IMR-90 (cell line): Measurements from ENCODE around the gene ATP8B2. TPM values are rescaled to one million over a fixed set of nuclear protein-coding genes. Genes with fewer than 3 reads are reported as not detected.

Source experiments
- ATAC-seq: fragments of 200-7000 bp; cut with Tn5 transposase; 2 replicates; pipeline ENCODE4 v1.9.1; 2020; ENCODE audit warnings: low read depth, mild to moderate bottlenecking, moderate library complexity
- BruUV-seq: library from RNA; stranded (reverse); fragments of 400-500 nt; replicated peaks from 2 replicates; lab custom pipeline; 2021; lab: Mats Ljungman, UMichigan
- CTCF ChIA-PET: fragments of 300-600 bp; formaldehyde crosslinking; extraction: SDS; loops from one replicate; lab custom pipeline; 2021; ENCODE audit warnings: antibody characterized with exemption; lab: Yijun Ruan, JAX
- POLR2A ChIA-PET: fragments of 300-600 bp; sonication (Branson Sonifier 250); formaldehyde crosslinking; loops from one replicate; lab custom pipeline; 2022; ENCODE audit warnings: antibody characterized with exemption; ENCODE audit not compliant: unreplicated experiment; lab: Charles Lee
- DNase-seq: peaks from one replicate; pipeline ENCODE4 v3.0.0; 2013
- H2AFZ ChIP-seq: replicated peaks from 2 replicates; pipeline ENCODE3; 2013; ENCODE audit warnings: low read length, mild to moderate bottlenecking; ENCODE audit not compliant: poor library complexity
- H2AK5ac ChIP-seq: 2 replicates; pipeline ENCODE4 v1.6.1; 2013; ENCODE audit warnings: low read depth, low read length, inconsistent platforms
- H2AK9ac ChIP-seq: replicated peaks from 2 replicates; pipeline ENCODE3; 2013; ENCODE audit warnings: mild to moderate bottlenecking, low read depth, low read length, moderate library complexity; ENCODE audit not compliant: poor library complexity
- H2BK120ac ChIP-seq: 2 replicates; pipeline ENCODE4 v1.6.1; 2013; ENCODE audit warnings: low read depth, low read length, inconsistent platforms
- H2BK15ac ChIP-seq: 3 replicates; pipeline ENCODE4 v1.6.1; 2013; ENCODE audit warnings: low read depth, low read length, inconsistent platforms
- H2BK20ac ChIP-seq: 2 replicates; pipeline ENCODE4 v1.6.1; 2013; ENCODE audit warnings: low read depth, mild to moderate bottlenecking, inconsistent platforms, low read length, moderate library complexity
- H2BK5ac ChIP-seq: 2 replicates; pipeline ENCODE4 v1.6.1; 2013; ENCODE audit warnings: mild to moderate bottlenecking, low read depth, low read length, inconsistent platforms; ENCODE audit not compliant: poor library complexity, severe bottlenecking
- H3K14ac ChIP-seq: replicated peaks from 2 replicates; pipeline ENCODE4 v1.6.1; 2013; ENCODE audit warnings: low read depth, low read length, inconsistent platforms
- H3K18ac ChIP-seq: 2 replicates; pipeline ENCODE4 v1.6.1; 2013; ENCODE audit warnings: low read depth, low read length, control low read depth
- H3K23ac ChIP-seq: 2 replicates; pipeline ENCODE4 v1.6.1; 2013; ENCODE audit warnings: low read depth, low read length, inconsistent platforms
- H3K27ac ChIP-seq: 2 replicates; pipeline ENCODE4 v1.5.1; 2013; ENCODE audit warnings: mild to moderate bottlenecking, control low read depth, low read length; ENCODE audit not compliant: insufficient read depth
- H3K27me3 ChIP-seq: 2 replicates; pipeline ENCODE4 v1.6.1; 2013; ENCODE audit warnings: low read length; ENCODE audit not compliant: control insufficient read depth, insufficient read depth
- H3K36me3 ChIP-seq: 2 replicates; pipeline ENCODE4 v1.6.1; 2013; ENCODE audit warnings: low read length, mixed read lengths; ENCODE audit not compliant: control insufficient read depth, insufficient read depth
- H3K4ac ChIP-seq: 2 replicates; pipeline ENCODE4 v1.6.1; 2013; ENCODE audit warnings: low read depth, low read length, inconsistent platforms
- H3K4me1 ChIP-seq: 2 replicates; pipeline ENCODE4 v1.6.1; 2013; ENCODE audit warnings: low read length, mixed read lengths; ENCODE audit not compliant: control insufficient read depth, insufficient read depth
- H3K4me2 ChIP-seq: 2 replicates; pipeline ENCODE4 v1.6.1; 2013; ENCODE audit warnings: low read depth, mild to moderate bottlenecking, control low read depth, low read length, moderate library complexity
- H3K4me3 ChIP-seq: 2 replicates; pipeline ENCODE4 v1.5.1; 2013; ENCODE audit warnings: low read depth, mild to moderate bottlenecking, control low read depth, low read length, moderate library complexity; ENCODE audit not compliant: insufficient read depth
- H3K56ac ChIP-seq: 2 replicates; pipeline ENCODE4 v1.6.1; 2013; ENCODE audit warnings: low read length, inconsistent platforms; ENCODE audit not compliant: insufficient read depth; ENCODE audit errors: extremely low read depth
- H3K79me1 ChIP-seq, 2 experiments: 2 replicates each; pipeline ENCODE4 v1.6.1; 2013; ENCODE audit warnings: low read length in 2 of 2, inconsistent platforms in 1 of 2, low read depth in 1 of 2
- H3K9ac ChIP-seq: 2 replicates; pipeline ENCODE4 v1.6.1; 2013; ENCODE audit warnings: low read depth, low read length, control low read depth
- H3K9me1 ChIP-seq: 2 replicates; pipeline ENCODE4 v1.6.1; 2013; ENCODE audit warnings: low read length, inconsistent platforms; ENCODE audit not compliant: insufficient read depth
- H3K9me3 ChIP-seq: 2 replicates; pipeline ENCODE4 v1.6.1; 2013; ENCODE audit warnings: low read length; ENCODE audit not compliant: control insufficient read depth, insufficient read depth
- H4K20me1 ChIP-seq: 2 replicates; pipeline ENCODE4 v1.6.1; 2013; ENCODE audit warnings: low read length, inconsistent platforms; ENCODE audit not compliant: insufficient read depth
- H4K5ac ChIP-seq: 2 replicates; pipeline ENCODE4 v1.6.1; 2013; ENCODE audit warnings: mild to moderate bottlenecking, low read depth, low read length, control low read depth
- H4K8ac ChIP-seq, 2 experiments: 2 replicates each; pipeline ENCODE4 v1.6.1; 2013; ENCODE audit warnings: low read depth in 2 of 2, low read length in 2 of 2, control low read depth in 1 of 2, inconsistent platforms in 1 of 2
- H4K91ac ChIP-seq: 2 replicates; pipeline ENCODE4 v1.6.1; 2013; ENCODE audit warnings: low read depth, low read length, inconsistent platforms; ENCODE audit not compliant: insufficient read depth
- WGBS, 2 experiments: methylation state at CpG; one replicate each; pipeline versions ENCODE4 v1.1.5 to v1.1.7; 2013; ENCODE audit warnings: missing lambda C conversion rate in 2 of 2; ENCODE audit not compliant: insufficient read length in 1 of 2; ENCODE audit errors: extremely low coverage in 2 of 2; 5-methylcytosine and 5-hydroxymethylcytosine counted together
- dilution Hi-C: fragments of 300-500 bp; cut with HindIII; formaldehyde crosslinking; loops from one replicate; pipeline ENCODE4 v1.14.3; 2018; ENCODE audit warnings: low sequenced_read_pairs; ENCODE audit not compliant: unreplicated experiment
- in situ Hi-C: fragments of 300-500 bp; cut with MboI; formaldehyde crosslinking; loops from 3 replicates; pipeline ENCODE4 v1.14.3; 2019; ENCODE audit warnings: low sequenced_read_pairs, inconsistent platforms, mixed read lengths
- intact Hi-C: fragments of 100-400 bp; cut with micrococcal nuclease; formaldehyde crosslinking; loops from 2 replicates; pipeline ENCODE4 v1.10.0; 2022
- polyA plus RNA-seq, 3 experiments: library from polyadenylated mRNA; depleted of rRNA; stranded (reverse); fragments of >200 nt; gene quantifications; 2 replicates each; pipeline ENCODE4 v1.2.3, GENCODE V29; 2012; ENCODE audit warnings: low replicate concordance in 1 of 3
- total RNA-seq: library from RNA; depleted of rRNA; stranded (reverse); fragments of >200 nt; gene quantifications from 2 replicates; pipeline ENCODE4 v1.2.3, GENCODE V29; 2012
- TF ChIP-seq, protein P1 (sequence below): conservative IDR thresholded peaks from 2 replicates; pipeline ENCODE4 v1.5.1; 2012; ENCODE audit warnings: mild to moderate bottlenecking, low read depth, low read length, improper control_type of control experiment

ATP8B2 gene
- total and polyA plus RNA-seq, 2 of the 4 experiments (the other 2 are of a cell fraction) = 79.4 to 91.0 TPM

DNA sequence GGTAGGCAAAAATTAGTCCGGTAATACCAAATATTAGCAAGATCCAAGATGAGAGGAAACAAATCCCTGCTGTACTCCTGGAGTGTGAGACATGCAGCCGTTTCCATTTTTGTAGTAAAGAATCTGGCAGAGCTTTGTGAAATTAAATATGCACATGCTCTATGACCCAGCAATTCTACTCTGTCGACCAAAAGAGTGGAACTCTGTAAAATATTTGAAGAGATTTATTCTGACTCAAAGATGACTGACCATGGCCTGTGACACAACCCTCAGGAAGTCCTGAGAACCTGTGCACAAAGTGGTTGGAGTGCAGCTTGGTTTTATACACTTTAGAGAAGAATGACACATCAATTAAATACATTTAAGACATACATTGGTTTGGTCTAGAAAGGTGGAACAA lies 36.7 kb upstream of the ATP8B2 start:
- POLR2A ChIA-PET = no interaction called here
- no peak for ATAC-seq
- H3K4me3 ChIP-seq = no peak overlapping the region
- H3K9me1 ChIP-seq = no peaks in the 10 kb centered on the region
- intact Hi-C loops (no loop called here), dilution Hi-C loops (no loop called here), in situ Hi-C loops (no loop called here)
- no peaks in the 10 kb centered on the region for H3K4me1 ChIP-seq
- H2AK9ac ChIP-seq = no peak overlapping the region
- no peak overlapping the region for H2AFZ ChIP-seq
- DNase-seq = no peak
- peaks cover 4% of the 10 kb centered on the region for H3K27me3 ChIP-seq
- H2BK20ac ChIP-seq = no peak overlapping the region
- H4K5ac ChIP-seq = no peak overlapping the region
- no peak overlapping the region for H4K8ac ChIP-seq
- H3K27ac ChIP-seq = no peak overlapping the region
- no peak overlapping the region for H2AK5ac ChIP-seq
- no TSS peak for BruUV-seq
- no peak overlapping the region for H3K9ac ChIP-seq
- peaks cover 2% of the 10 kb centered on the region; the same call in 1 of the 2 replicates for H3K9me3 ChIP-seq
- H4K91ac ChIP-seq = no peak overlapping the region
- H3K4me2 ChIP-seq = no peak overlapping the region
- H2BK5ac ChIP-seq = no peak overlapping the region
- no peak overlapping the region for H3K14ac ChIP-seq
- H2BK15ac ChIP-seq = no peak overlapping the region
- no peak overlapping the region for H3K56ac ChIP-seq
- H2BK120ac ChIP-seq = no peak overlapping the region
- no peak overlapping the region for H3K23ac ChIP-seq
- no peaks in the 10 kb centered on the region for H4K20me1 ChIP-seq
- CTCF ChIA-PET = no interaction called here
- no peak overlapping the region for H3K18ac ChIP-seq
- no CpG with 5 or more reads among the region's 3 CpGs for WGBS, 2 experiments
- no peak overlapping the region for H3K4ac ChIP-seq
- TF ChIP-seq, protein P1, sequence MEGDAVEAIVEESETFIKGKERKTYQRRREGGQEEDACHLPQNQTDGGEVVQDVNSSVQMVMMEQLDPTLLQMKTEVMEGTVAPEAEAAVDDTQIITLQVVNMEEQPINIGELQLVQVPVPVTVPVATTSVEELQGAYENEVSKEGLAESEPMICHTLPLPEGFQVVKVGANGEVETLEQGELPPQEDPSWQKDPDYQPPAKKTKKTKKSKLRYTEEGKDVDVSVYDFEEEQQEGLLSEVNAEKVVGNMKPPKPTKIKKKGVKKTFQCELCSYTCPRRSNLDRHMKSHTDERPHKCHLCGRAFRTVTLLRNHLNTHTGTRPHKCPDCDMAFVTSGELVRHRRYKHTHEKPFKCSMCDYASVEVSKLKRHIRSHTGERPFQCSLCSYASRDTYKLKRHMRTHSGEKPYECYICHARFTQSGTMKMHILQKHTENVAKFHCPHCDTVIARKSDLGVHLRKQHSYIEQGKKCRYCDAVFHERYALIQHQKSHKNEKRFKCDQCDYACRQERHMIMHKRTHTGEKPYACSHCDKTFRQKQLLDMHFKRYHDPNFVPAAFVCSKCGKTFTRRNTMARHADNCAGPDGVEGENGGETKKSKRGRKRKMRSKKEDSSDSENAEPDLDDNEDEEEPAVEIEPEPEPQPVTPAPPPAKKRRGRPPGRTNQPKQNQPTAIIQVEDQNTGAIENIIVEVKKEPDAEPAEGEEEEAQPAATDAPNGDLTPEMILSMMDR = no peak
- no peaks in the 10 kb centered on the region for H3K79me1 ChIP-seq
- H3K36me3 ChIP-seq = no peaks in the 10 kb centered on the region
